ENCODE measurements around the gene PLLP.
"Not testable (repeated sequence)": the region's sequence is repeated elsewhere in the genome, so short reads cannot be mapped to it uniquely, and the experiment has no call there.

PLLP gene

GRCh38 chr16:57301126-57301817 lies 16.8 kb upstream of the PLLP start:
- DNase-seq = no peak

- DNase-seq = peak; percentile 98
Measured at GRCh38 chr16:57300387-57301125, 16.1 kb upstream of the PLLP start.

GRCh38 chr16:57299719-57300386 lies 15.4 kb upstream of the PLLP start:
- DNase-seq = peak; percentile 53

GRCh38 chr16:57299009-57299718 lies 14.7 kb upstream of the PLLP start:
- no peak for DNase-seq

DNA sequence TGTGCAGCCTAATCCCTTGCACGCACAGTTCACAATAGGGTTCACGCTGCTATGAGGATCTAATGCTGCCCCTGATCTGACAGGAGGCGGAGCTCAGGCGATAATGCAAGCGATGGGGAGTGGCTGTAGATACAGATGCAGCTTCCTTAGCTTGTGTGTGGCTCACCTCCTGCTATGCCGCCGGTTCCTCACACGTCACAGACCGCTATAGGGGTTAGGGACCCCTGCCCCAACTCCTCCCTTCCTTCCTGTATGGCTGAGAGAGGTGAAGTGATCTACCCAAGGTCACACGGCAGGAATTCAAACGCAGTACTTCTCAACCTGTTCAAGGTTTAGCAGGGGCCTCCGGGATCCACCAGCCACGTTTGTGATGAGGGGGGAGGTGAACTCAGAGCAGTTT lies 13.4 kb upstream of the PLLP start:
- no peak for DNase-seq

GRCh38 chr16:57289391-57290257 lies 5.2 kb upstream of the PLLP start:
- no peak for DNase-seq

DNA sequence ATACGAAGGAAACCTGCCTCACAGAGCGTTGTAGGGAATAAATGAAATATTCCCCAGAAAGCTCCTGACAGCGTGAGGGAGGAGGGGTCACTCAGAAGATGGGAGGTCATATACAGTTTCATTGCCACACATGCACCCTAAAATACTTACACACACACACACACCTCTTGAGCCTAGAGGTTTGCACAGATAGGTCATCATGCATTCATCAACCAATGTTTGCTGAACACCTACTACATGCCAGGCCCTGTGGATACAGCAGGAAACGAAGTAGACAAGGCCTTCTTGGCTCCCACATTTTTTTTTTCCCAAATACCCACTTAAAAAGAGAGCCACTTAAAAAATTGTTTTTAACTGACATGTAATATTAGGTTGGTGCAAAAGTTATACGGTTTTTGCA lies 907 bp upstream of the PLLP start:
- DNase-seq = no peak

DNA sequence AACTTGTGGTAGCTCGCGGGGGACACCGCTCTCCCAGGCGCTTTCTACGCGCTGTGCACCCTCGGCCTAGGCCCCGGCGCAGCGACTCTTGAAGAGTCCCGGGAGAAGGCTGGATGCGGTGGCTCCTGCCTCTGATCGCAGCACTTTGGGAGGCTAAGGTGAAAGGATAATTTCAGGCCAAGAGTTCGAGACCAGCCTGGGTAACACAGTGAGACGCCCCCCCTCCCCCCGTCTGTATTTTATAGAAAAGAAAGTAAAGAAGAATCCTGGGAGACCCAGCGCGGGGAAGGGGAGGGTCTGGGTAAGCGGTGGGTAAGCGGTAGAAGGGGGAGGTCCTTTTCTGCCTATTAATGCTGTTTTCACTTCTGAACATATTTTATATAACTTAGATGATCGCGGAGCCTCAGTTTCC lies 486 bp upstream of the PLLP start:
- DNase-seq = peak; percentile 18

DNA sequence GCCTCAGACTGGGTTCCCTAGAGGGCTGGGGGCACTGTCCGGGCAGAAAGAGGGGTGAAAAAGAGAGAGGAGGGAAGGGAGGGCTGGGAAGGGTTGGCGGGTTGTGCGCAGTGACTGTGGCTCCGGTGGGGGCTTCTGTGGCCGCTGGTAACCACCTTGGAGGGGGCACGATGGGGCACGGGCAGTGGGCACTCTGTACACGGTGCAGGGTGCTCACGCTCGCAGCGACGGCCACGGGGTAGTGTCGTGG lies 588 bp downstream of the PLLP start:
- no peak for DNase-seq

- no peak for DNase-seq
Measured at GRCh38 chr16:57283214-57283958, 1.1 kb downstream of the PLLP start.

DNA sequence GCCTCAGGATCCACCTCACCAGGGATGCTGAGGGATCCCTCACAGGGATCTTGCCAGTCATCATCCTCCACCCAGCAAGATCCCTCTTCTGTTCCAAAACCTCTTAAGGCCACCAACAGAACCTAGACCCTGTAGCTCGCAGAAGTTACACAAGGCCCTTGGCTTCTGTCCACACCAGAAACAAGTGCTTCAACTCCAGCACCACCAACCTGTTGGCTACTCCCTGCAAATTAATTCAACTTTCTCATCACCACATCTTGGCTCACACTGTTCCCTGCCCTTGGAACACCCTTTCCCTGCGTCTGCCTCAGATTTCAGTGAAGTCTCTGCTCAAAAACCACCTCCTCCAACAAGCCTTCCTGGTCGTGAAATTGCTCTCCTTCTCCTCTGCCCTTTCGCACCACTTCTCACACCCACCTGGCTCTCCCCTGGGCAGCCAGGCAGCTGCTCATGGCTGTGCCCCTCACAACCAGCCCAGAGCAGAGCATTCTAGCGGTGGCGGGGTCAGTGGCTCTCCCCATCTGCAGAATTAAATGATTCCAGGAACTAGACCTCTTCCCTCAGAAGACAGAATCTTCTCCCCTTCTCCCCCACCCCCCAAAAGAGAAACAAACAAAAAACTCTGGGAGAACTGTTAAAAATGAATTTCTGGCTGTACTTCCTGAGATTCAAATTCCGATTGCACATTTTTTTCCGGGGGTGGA lies 1.8 kb downstream of the PLLP start:
- DNase-seq = no peak

- DNase-seq = no peak
Measured at GRCh38 chr16:57281791-57282190, 2.7 kb downstream of the PLLP start.

- DNase-seq = no peak
Measured at GRCh38 chr16:57279780-57280638, 4.5 kb downstream of the PLLP start.

DNA sequence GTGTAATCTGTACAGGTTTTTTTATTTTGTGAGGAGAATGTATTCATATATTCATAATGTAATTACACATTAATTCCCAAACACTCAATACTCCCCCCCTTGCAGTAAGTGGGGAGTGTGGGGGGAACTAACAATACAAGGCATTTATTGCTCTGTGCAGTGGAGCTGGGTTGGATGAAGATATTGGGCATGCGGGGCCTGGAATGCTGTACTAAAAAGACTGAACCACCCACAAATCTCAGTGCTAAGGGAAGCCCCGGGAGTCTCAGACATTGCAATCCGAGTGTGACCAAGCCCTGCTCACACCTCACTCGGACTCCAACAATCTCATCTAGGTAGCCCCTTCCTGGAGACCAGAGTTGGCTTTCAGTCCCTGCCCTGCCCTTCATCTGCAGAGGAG lies 6.0 kb downstream of the PLLP start:
- DNase-seq = no peak

DNA sequence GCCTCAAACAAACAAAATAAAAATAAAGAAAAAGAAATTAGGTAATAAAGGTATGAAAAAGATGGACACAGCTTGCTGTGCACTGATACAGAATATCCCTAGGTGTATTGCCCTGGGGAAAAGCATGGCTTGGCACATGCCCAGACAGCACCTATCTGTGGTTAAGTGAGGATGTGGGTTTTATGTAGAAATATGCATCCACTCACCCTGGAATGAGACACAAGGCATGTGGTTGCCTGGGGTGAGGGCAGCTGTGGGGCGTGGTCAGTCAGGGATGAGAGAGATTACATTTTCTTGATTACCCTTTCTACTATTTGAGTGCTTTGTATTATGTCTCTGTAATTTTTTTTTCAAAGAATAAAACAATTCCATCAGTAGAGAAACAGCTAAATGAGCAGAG lies 6.9 kb downstream of the PLLP start:
- no peak for DNase-seq

- no peak for DNase-seq
Measured at GRCh38 chr16:57276596-57276995, 7.9 kb downstream of the PLLP start.

GRCh38 chr16:57275946-57276345 lies 8.5 kb downstream of the PLLP start:
- DNase-seq = not testable (repeated sequence)

DNA sequence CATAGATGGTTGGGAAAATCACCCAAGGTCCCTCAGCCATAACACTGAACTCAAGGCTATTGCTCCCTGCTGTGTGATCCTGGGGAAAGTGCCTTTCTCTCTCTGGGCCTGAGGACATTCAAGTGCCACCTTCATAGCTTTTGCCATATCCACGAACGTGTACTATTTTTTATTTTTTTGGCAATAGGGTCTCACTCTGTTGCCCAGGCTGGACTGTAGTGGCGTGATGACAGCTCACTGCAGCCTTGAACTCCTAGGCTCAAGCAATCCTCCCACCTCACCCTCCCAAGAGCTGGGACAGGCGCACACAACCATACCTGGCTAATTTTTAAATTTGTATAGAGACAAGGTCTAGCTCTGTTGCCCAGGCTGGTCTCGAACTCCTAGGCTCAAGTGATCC lies 10.6 kb downstream of the PLLP start:
- DNase-seq = no peak

GRCh38 chr16:57273359-57273758 lies 11.1 kb downstream of the PLLP start:
- no peak for DNase-seq

- DNase-seq = no peak
Measured at GRCh38 chr16:57271867-57272495, 12.5 kb downstream of the PLLP start.
